Loucy (cell line): Measurements from ENCODE around the gene BIRC2.

Source experiments
- CTCF ChIP-seq: fragments of 200-600 bp; sonication (generic); conservative IDR thresholded peaks from 2 replicates; pipeline ENCODE4 v1.5.1; 2014; ENCODE audit warnings: mild to moderate bottlenecking, antibody characterized with exemption, low read length
- EZH2phosphoT487 ChIP-seq: fragments of 200-600 bp; IDR thresholded peaks from 2 replicates; pipeline ENCODE4 v1.6.1; 2018; ENCODE audit warnings: antibody characterized with exemption, mild to moderate bottlenecking, moderate library complexity, borderline replicate concordance

- TF ChIP-seq CTCF (no peak), EZH2phosphoT487 (no peak)
These were observed 61.3 kb downstream of the BIRC2 start for GRCh38 chr11:102408339-102408738.
